ENCODE data around the gene AKAP13.

- TF ChIP-seq REST (IDR thresholded peaks at IDR 0.05; ENCODE audit: low read depth, low read length) (0 out of 2 replicates have a peak, but pooled peaks have one; percentile 51), RAD21 (IDR thresholded peaks at IDR 0.05; ENCODE audit: low read length) (no peak), USF1 (IDR thresholded peaks at IDR 0.05; ENCODE audit: borderline replicate concordance, low read depth) (peak; percentile 71; the same call in 1 of the 2 replicates), CTCF (IDR thresholded peaks at IDR 0.05) (peak; percentile 21; the same call in 1 of the 2 replicates), PBX3 (IDR thresholded peaks at IDR 0.05) (peak; percentile 65)
Measured at GRCh38 chr15:85412956-85413854, 32.8 kb downstream of the AKAP13 start.

Data from SK-N-SH (cell line).